GM18520 (cell line): ENCODE measurements around the gene CTNND2.
"Not testable (repeated sequence)": the region's sequence is repeated elsewhere in the genome, so short reads cannot be mapped to it uniquely, and the experiment has no call there.

Experiments
- ATAC-seq: cut with Tn5 transposase; IDR thresholded peaks from one replicate; pipeline ENCODE4 v1.9.1; 2021; ENCODE audit not compliant: unreplicated experiment

The CTNND2 gene

GRCh38 chr5:11334404-11334803, 569.8 kb downstream of the CTNND2 start:
- no peak for ATAC-seq

- no peak for ATAC-seq
These were observed 574.6 kb downstream of the CTNND2 start for GRCh38 chr5:11329679-11330078.

- no peak for ATAC-seq
These were observed 579.5 kb downstream of the CTNND2 start for GRCh38 chr5:11324521-11325289.

- no peak for ATAC-seq
These were observed 580.5 kb downstream of the CTNND2 start for GRCh38 chr5:11323761-11324160.

- peak; percentile 46 for ATAC-seq
These were observed 582.1 kb downstream of the CTNND2 start for GRCh38 chr5:11322133-11322532.

- no peak for ATAC-seq
These were observed 584.2 kb downstream of the CTNND2 start for GRCh38 chr5:11319836-11320580.

- not testable (repeated sequence) for ATAC-seq
These were observed 590.6 kb downstream of the CTNND2 start for GRCh38 chr5:11313694-11314093.

- ATAC-seq = no peak
These were observed 592.5 kb downstream of the CTNND2 start for GRCh38 chr5:11311731-11312130.

GRCh38 chr5:11311272-11311671, 593.0 kb downstream of the CTNND2 start:
- no peak for ATAC-seq

- ATAC-seq = no peak
These were observed 594.1 kb downstream of the CTNND2 start for GRCh38 chr5:11310158-11310557.

GRCh38 chr5:11306365-11306764, 597.9 kb downstream of the CTNND2 start:
- no peak for ATAC-seq

GRCh38 chr5:11305245-11305644, 599.0 kb downstream of the CTNND2 start:
- no peak for ATAC-seq

- no peak for ATAC-seq
These were observed 599.6 kb downstream of the CTNND2 start for GRCh38 chr5:11304641-11305040.

GRCh38 chr5:11302663-11303062, 601.6 kb downstream of the CTNND2 start:
- ATAC-seq = no peak

GRCh38 chr5:11301171-11301570, 603.1 kb downstream of the CTNND2 start:
- ATAC-seq = no peak

- ATAC-seq = no peak
These were observed 603.5 kb downstream of the CTNND2 start for GRCh38 chr5:11300736-11301135.

GRCh38 chr5:11298877-11299276, 605.4 kb downstream of the CTNND2 start:
- no peak for ATAC-seq

- no peak for ATAC-seq
These were observed 610.7 kb downstream of the CTNND2 start for GRCh38 chr5:11293523-11293922.

GRCh38 chr5:11292648-11293356, 611.4 kb downstream of the CTNND2 start:
- ATAC-seq = no peak

- no peak for ATAC-seq
These were observed 614.5 kb downstream of the CTNND2 start for GRCh38 chr5:11289733-11290132.

- no peak for ATAC-seq
These were observed 615.0 kb downstream of the CTNND2 start for GRCh38 chr5:11289208-11289607.

- ATAC-seq = no peak
These were observed 622.4 kb downstream of the CTNND2 start for GRCh38 chr5:11281842-11282241.
